Keratinocyte (primary cell): ENCODE results near the gene ANO2. TPM values are rescaled to one million over a fixed set of nuclear protein-coding genes. Genes with fewer than 3 reads are reported as not detected.

ENCODE experiments used
- DNase-seq: peaks from one replicate; pipeline ENCODE4 v3.0.0-alpha.2; 2011; ENCODE audit warnings: low read depth, missing footprints, low spot score
- FAIRE-seq: peaks from 2 replicates; lab custom pipeline; 2011; peaks lifted over from hg19 to GRCh38; lab: Jason Lieb, UNC
- H2AFZ ChIP-seq: 2 replicates; pipeline ENCODE4 v1.6.0; 2012; ENCODE audit warnings: low read length, control low read depth, inconsistent platforms; ENCODE audit not compliant: control insufficient read depth
- H3K27ac ChIP-seq: 2 replicates; pipeline ENCODE4 v1.5.1; 2011; ENCODE audit warnings: low read length; ENCODE audit not compliant: control insufficient read depth, insufficient read depth
- H3K27me3 ChIP-seq: 3 replicates; pipeline ENCODE4 v1.6.0; 2011; ENCODE audit warnings: low read length; ENCODE audit not compliant: control insufficient read depth, insufficient read depth; ENCODE audit errors: extremely low read depth
- H3K36me3 ChIP-seq, 2 experiments: 2 replicates in 1 of 2; 3 replicates in 1 of 2; pipeline ENCODE4 v1.5.1; 2011; ENCODE audit warnings: low read length in 2 of 2, mild to moderate bottlenecking in 1 of 2; ENCODE audit not compliant: control insufficient read depth in 2 of 2, insufficient read depth in 2 of 2; ENCODE audit errors: extremely low read depth in 1 of 2
- H3K4me1 ChIP-seq: 3 replicates; pipeline ENCODE4 v1.5.1; 2011; ENCODE audit warnings: low read length; ENCODE audit not compliant: control insufficient read depth, insufficient read depth; ENCODE audit errors: extremely low read depth
- H3K4me2 ChIP-seq: 3 replicates; pipeline ENCODE4 v1.6.0; 2011; ENCODE audit warnings: low read depth, low read length; ENCODE audit not compliant: control insufficient read depth, insufficient read depth; ENCODE audit errors: extremely low read depth
- H3K4me3 ChIP-seq, 3 experiments: fragments of 200-600 bp in 1 of 3; sonication (generic) in 1 of 3; 2 replicates in 2 of 3; 3 replicates in 1 of 3; pipeline ENCODE4 v1.5.1; 2011 to 2016; ENCODE audit warnings: low read length in 3 of 3, mild to moderate bottlenecking in 3 of 3, control low read depth in 2 of 3, inconsistent platforms in 1 of 3, low read depth in 1 of 3, mixed read lengths in 1 of 3, mixed run types in 1 of 3, moderate library complexity in 1 of 3; ENCODE audit not compliant: control insufficient read depth in 2 of 3, insufficient read depth in 2 of 3; ENCODE audit errors: extremely low read depth in 1 of 3
- H3K79me2 ChIP-seq: 2 replicates; pipeline ENCODE4 v1.6.0; 2012; ENCODE audit warnings: low read length; ENCODE audit not compliant: control insufficient read depth, insufficient read depth
- H3K9ac ChIP-seq: 3 replicates; pipeline ENCODE4 v1.6.0; 2011; ENCODE audit warnings: low read length; ENCODE audit not compliant: control insufficient read depth, insufficient read depth; ENCODE audit errors: extremely low read depth
- H3K9me1 ChIP-seq: 3 replicates; pipeline ENCODE4 v1.6.0; 2011; ENCODE audit warnings: low read length; ENCODE audit not compliant: control insufficient read depth, insufficient read depth; ENCODE audit errors: extremely low read depth
- H3K9me3 ChIP-seq: 2 replicates; pipeline ENCODE4 v1.5.1; 2012; ENCODE audit warnings: low read depth, low read length; ENCODE audit not compliant: control insufficient read depth
- H4K20me1 ChIP-seq: 3 replicates; pipeline ENCODE4 v1.6.0; 2011; ENCODE audit warnings: low read length; ENCODE audit not compliant: control insufficient read depth, insufficient read depth; ENCODE audit errors: extremely low read depth
- EZH2 ChIP-seq: IDR thresholded peaks from one replicate; pipeline ENCODE4 v1.6.1; 2012; ENCODE audit warnings: inconsistent platforms, mild to moderate bottlenecking, low read length, moderate library complexity
- dilution Hi-C: fragments of 300-500 bp; cut with MboI; formaldehyde crosslinking; loops from one replicate; pipeline ENCODE4 v1.7.0; 2020; ENCODE audit warnings: low sequenced_read_pairs; ENCODE audit not compliant: extremely low pct_ligation_motif_present
- polyA plus RNA-seq, 5 experiments: library from polyadenylated mRNA; depleted of rRNA in 3 of 5; stranded (reverse) in 3 of 5; stranded (forward) in 1 of 5; unstranded in 1 of 5; fragments of >200 nt; gene quantifications; 1 replicate in 1 of 5; 2 replicates in 3 of 5; 3 replicates in 1 of 5; pipeline versions ENCODE4 v1.2.1 to v1.2.3, GENCODE V29; 2011 to 2012; ENCODE audit warnings: missing spikeins in 2 of 5, low read depth in 1 of 5, low replicate concordance in 1 of 5
- TF ChIP-seq, protein P1 (sequence below), 3 experiments: IDR thresholded peaks in 1 of 3; conservative IDR thresholded peaks in 1 of 3; optimal IDR thresholded peaks in 1 of 3; 2 replicates in 2 of 3; 3 replicates in 1 of 3; pipeline versions ENCODE3 to v1.5.1; 2011; ENCODE audit warnings: low read length in 3 of 3, mild to moderate bottlenecking in 3 of 3, moderate library complexity in 2 of 3, control low read depth in 1 of 3, inconsistent platforms in 1 of 3; ENCODE audit not compliant: insufficient read depth in 2 of 3; ENCODE audit errors: extremely low read depth in 1 of 3

Gene ANO2
- polyA plus RNA-seq, 1 donor (not counting 4 experiments of a cell fraction or from before 2014, with no cell fraction given): 0.14 TPM

DNA sequence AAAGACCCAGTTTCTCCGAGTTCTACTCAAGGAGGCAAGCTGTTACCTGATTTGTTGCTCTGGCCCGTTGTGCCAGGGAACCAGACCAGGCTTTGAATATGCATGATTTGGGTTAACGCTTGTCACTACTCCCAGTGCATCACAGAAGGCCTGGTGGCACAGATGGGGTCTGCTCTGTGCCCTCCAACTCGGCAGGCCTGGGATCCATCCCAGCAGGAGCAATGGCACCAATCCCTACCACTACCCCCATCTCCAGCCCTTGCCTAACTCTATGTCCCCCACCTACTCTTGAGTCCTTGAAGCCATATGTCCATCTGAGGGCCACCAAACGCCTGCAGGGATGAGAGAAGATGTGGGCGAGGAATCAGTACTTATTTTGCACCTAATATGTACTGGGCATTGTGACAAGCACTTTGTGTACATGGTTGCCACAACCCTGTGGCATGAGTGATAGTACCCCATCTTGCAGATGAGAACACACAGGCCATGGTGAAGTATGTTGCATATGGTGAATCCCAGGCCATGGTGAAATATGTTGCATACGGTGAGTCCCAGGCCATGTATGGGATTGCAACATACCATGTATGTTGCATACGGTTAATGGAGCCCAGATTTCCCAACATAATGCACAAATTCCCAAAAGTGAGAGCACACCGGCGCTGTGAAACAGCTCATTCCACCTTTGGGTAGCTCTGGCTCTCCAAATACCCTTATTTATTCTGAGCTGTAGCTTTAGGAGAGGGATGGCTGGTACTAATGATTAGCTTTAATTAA, 410.4 kb downstream of the ANO2 start:
- Histone ChIP-seq H3K9me3 (no peaks in the 10 kb centered on the region), H3K4me3 (no peak overlapping the region), H3K27me3 (no peaks in the 10 kb centered on the region), H3K4me1 (no peaks in the 10 kb centered on the region), H4K20me1 (no peaks in the 10 kb centered on the region), H3K9me1 (no peaks in the 10 kb centered on the region), H3K79me2 (no peaks in the 10 kb centered on the region), H2AFZ (no peak overlapping the region), H3K36me3 (no peaks in the 10 kb centered on the region), H3K4me2 (no peak overlapping the region), H3K9ac (no peak overlapping the region), H3K27ac (no peak overlapping the region)
- FAIRE-seq (no peak), DNase-seq (no peak)
- dilution Hi-C loops: no loop called here
- TF ChIP-seq, protein P1, sequence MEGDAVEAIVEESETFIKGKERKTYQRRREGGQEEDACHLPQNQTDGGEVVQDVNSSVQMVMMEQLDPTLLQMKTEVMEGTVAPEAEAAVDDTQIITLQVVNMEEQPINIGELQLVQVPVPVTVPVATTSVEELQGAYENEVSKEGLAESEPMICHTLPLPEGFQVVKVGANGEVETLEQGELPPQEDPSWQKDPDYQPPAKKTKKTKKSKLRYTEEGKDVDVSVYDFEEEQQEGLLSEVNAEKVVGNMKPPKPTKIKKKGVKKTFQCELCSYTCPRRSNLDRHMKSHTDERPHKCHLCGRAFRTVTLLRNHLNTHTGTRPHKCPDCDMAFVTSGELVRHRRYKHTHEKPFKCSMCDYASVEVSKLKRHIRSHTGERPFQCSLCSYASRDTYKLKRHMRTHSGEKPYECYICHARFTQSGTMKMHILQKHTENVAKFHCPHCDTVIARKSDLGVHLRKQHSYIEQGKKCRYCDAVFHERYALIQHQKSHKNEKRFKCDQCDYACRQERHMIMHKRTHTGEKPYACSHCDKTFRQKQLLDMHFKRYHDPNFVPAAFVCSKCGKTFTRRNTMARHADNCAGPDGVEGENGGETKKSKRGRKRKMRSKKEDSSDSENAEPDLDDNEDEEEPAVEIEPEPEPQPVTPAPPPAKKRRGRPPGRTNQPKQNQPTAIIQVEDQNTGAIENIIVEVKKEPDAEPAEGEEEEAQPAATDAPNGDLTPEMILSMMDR (optimal IDR thresholded peaks at IDR 0.05 in 1 of 3, IDR thresholded peaks at IDR 0.05 in 1 of 3, conservative IDR thresholded peaks at IDR 0.05 in 1 of 3; ENCODE audit: extremely low read depth in 1 of 3, insufficient read depth in 2 of 3, low read length in 3 of 3): no peak
- TF ChIP-seq EZH2: no peak

DNA sequence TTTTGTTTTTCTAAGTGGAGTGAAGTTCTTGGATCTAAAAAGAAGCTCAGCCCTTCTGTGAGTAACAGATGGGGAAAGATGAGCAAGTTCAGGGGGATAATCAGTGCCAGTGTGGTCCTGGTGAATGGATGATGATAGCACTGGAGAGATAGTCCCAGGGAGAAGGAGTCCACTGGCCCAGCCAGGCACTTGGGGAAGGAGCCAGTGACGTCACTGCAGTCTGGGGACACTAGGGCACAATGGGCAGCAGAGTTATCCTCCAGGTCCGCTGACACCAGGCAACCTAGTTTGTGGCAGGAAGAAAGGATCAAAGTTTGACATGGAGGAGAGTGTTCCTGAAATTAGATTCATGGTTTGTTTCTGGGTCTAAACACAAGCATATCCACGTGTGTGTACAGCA, 411.7 kb downstream of the ANO2 start:
- dilution Hi-C loops: no loop called here

More for the DNA sequence above, 411.7 kb downstream of the ANO2 start:
- FAIRE-seq: no peak
- Histone ChIP-seq H3K79me2 (no peaks in the 10 kb centered on the region), H3K4me3 (no peak overlapping the region), H3K36me3 (no peaks in the 10 kb centered on the region), H4K20me1 (no peaks in the 10 kb centered on the region), H3K9ac (no peak overlapping the region), H2AFZ (no peak overlapping the region), H3K27ac (no peak overlapping the region), H3K4me2 (no peak overlapping the region), H3K9me1 (no peaks in the 10 kb centered on the region), H3K27me3 (no peaks in the 10 kb centered on the region), H3K4me1 (no peaks in the 10 kb centered on the region), H3K9me3 (no peaks in the 10 kb centered on the region)
- DNase-seq: no peak
- TF ChIP-seq EZH2: no peak
- TF ChIP-seq, protein P1 (optimal IDR thresholded peaks at IDR 0.05 in 1 of 3, IDR thresholded peaks at IDR 0.05 in 1 of 3, conservative IDR thresholded peaks at IDR 0.05 in 1 of 3; ENCODE audit: extremely low read depth in 1 of 3, insufficient read depth in 2 of 3, low read length in 3 of 3): no peak
